WTC11 (cell line): ENCODE data around the gene USP44. TPM values are rescaled to one million over a fixed set of nuclear protein-coding genes. Genes with fewer than 3 reads are reported as not detected.

Experiments used
- total RNA-seq: library from RNA; stranded (reverse); gene quantifications from 3 replicates; pipeline ENCODE4 v1.2.3, GENCODE V29; 2021

The USP44 gene
- total RNA-seq, 1 experiment from 2014 or later = 93.4 TPM

Other genes with a start within 250 kb of the USP44 start
- gene METAP2, start 77.3 kb downstream of the USP44 start, total RNA-seq = 107 to 112 TPM (median 108 TPM) in 3 replicates
- 1.9 to 2.7 TPM (median 2.1 TPM) in 3 replicates for gene NTN4, start 239.3 kb upstream of the USP44 start, total RNA-seq